NCI-H187 (cell line): ENCODE results near the gene TMEM183A.

Experiments
- DNase-seq, 2 experiments: peaks; one replicate each; lab custom pipeline; 2025; lab: John Stamatoyannopoulos, UW

The TMEM183A gene

GRCh38 chr1:203046984-203047630 lies 39.9 kb downstream of the TMEM183A start:
- no peak for DNase-seq

- no peak for DNase-seq
These were observed 40.9 kb downstream of the TMEM183A start for GRCh38 chr1:203048086-203048485.

- DNase-seq = peak; percentile 29 to 55
These were observed 41.4 kb downstream of the TMEM183A start for GRCh38 chr1:203048555-203049051.

GRCh38 chr1:203049077-203049476 lies 41.9 kb downstream of the TMEM183A start:
- no peak for DNase-seq

GRCh38 chr1:203049576-203050180 lies 42.5 kb downstream of the TMEM183A start:
- DNase-seq = no peak

GRCh38 chr1:203050826-203051225 lies 43.7 kb downstream of the TMEM183A start:
- no peak for DNase-seq

GRCh38 chr1:203051841-203052324 lies 44.7 kb downstream of the TMEM183A start:
- peak; percentile 52 to 66 for DNase-seq

- DNase-seq = no peak
These were observed 45.4 kb downstream of the TMEM183A start for GRCh38 chr1:203052601-203053000.

- no peak for DNase-seq
These were observed 47.0 kb downstream of the TMEM183A start for GRCh38 chr1:203054184-203054583.

GRCh38 chr1:203054642-203055041 lies 47.5 kb downstream of the TMEM183A start:
- DNase-seq = no peak

- DNase-seq = no peak
These were observed 48.1 kb downstream of the TMEM183A start for GRCh38 chr1:203055161-203055799.

- DNase-seq = no peak
These were observed 48.8 kb downstream of the TMEM183A start for GRCh38 chr1:203056012-203056411.

- no peak for DNase-seq
These were observed 49.3 kb downstream of the TMEM183A start for GRCh38 chr1:203056516-203056915.

- DNase-seq = no peak
These were observed 50.9 kb downstream of the TMEM183A start for GRCh38 chr1:203057911-203058675.

GRCh38 chr1:203058676-203058935 lies 51.4 kb downstream of the TMEM183A start:
- DNase-seq = no peak

GRCh38 chr1:203059485-203059884 lies 52.3 kb downstream of the TMEM183A start:
- DNase-seq = no peak

GRCh38 chr1:203060115-203060514 lies 52.9 kb downstream of the TMEM183A start:
- DNase-seq = no peak

GRCh38 chr1:203063287-203063686 lies 56.1 kb downstream of the TMEM183A start:
- DNase-seq = no peak

- DNase-seq = no peak
These were observed 58.0 kb downstream of the TMEM183A start for GRCh38 chr1:203065191-203065590.

GRCh38 chr1:203065986-203066385 lies 58.8 kb downstream of the TMEM183A start:
- no peak for DNase-seq

- no peak for DNase-seq
These were observed 59.8 kb downstream of the TMEM183A start for GRCh38 chr1:203066965-203067364.

- DNase-seq = no peak
These were observed 62.0 kb downstream of the TMEM183A start for GRCh38 chr1:203069030-203069747.
